ENCODE measurements around the gene FBXW11. TPM values are rescaled to one million over a fixed set of nuclear protein-coding genes. Genes with fewer than 3 reads are reported as not detected.

FBXW11 gene
- total and polyA plus RNA-seq, 2 of the 13 experiments (the other 11 are each of a cell fraction or from before 2014, with no cell fraction given) = 31.7 to 53.6 TPM

GRCh38 chr5:171938358-171938757 is 68.1 kb downstream of the FBXW11 start:
- FAIRE-seq (no peak), ATAC-seq (no peak), DNase-seq (ENCODE audit: low spot score) (no peak)
- Histone ChIP-seq H3K4me2 (ENCODE audit: low read depth, low read length) (no peak overlapping the region), H3K4me1 (ENCODE audit: insufficient read depth, low read length) (peaks cover 41% of the 10 kb centered on the region), H3K36me3 (replicated peaks in 1 of 2; ENCODE audit: control insufficient read depth in 1 of 2, insufficient read depth in 2 of 2, low read length in 2 of 2) (no peaks in the 10 kb centered on the region), H3K4me3 (replicated peaks in 1 of 3; ENCODE audit: insufficient read depth in 1 of 3, low read depth in 2 of 3, low read length in 3 of 3) (no peak overlapping the region), H4K20me1 (ENCODE audit: insufficient read depth, low read length) (0 out of 2 replicates have a peak, but pooled peaks cover 17% of the 10 kb centered on the region), H3K9me3 (ENCODE audit: low read length) (peaks cover 9% of the 10 kb centered on the region; the same call in 1 of the 2 replicates), H3K9ac (ENCODE audit: insufficient read depth, low read depth, low read length) (no peak overlapping the region), H3K27ac (ENCODE audit: extremely low read length, insufficient read depth, low read length) (no peak overlapping the region), H3K79me2 (ENCODE audit: insufficient read depth, low read length) (peaks cover 43% of the 10 kb centered on the region), H2AFZ (ENCODE audit: low read length) (no peak overlapping the region), H3K27me3 (ENCODE audit: control insufficient read depth in 1 of 2, insufficient read depth in 2 of 2, low read length in 2 of 2) (no peaks in the 10 kb centered on the region)
- BruUV-seq (replicated peaks) = no TSS peak
- no peak for TF ChIP-seq ZNF781 (CRISPR knock-in tag; IDR thresholded peaks at IDR 0.05; ENCODE audit: borderline replicate concordance, not compliant biosample characterization)
- no peak for TF ChIP-seq TFAP4 (IDR thresholded peaks at IDR 0.05; ENCODE audit: borderline replicate concordance, low read depth)
- TF ChIP-seq ZNF251 (CRISPR knock-in tag; IDR thresholded peaks at IDR 0.05) = no peak
- in situ Hi-C loops (cut with HindIII; ENCODE audit: extremely low pct_ligation_motif_present, low pct_unique_long_range_greater_than_20kb) (no loop called here), intact Hi-C loops (cut with micrococcal nuclease; ENCODE audit: unreplicated experiment) (no loop called here)
- ChIA-PET CTCF (ENCODE audit: low intra/inter-chr PET ratio, low total read pairs) (no interaction called here), POLR2A (interaction anchor here (1.0 kb wide), 1 partner anchor 68 kb away, joined by 3 read pairs; the partner anchor contains the start of gene FBXW11)

DNA sequence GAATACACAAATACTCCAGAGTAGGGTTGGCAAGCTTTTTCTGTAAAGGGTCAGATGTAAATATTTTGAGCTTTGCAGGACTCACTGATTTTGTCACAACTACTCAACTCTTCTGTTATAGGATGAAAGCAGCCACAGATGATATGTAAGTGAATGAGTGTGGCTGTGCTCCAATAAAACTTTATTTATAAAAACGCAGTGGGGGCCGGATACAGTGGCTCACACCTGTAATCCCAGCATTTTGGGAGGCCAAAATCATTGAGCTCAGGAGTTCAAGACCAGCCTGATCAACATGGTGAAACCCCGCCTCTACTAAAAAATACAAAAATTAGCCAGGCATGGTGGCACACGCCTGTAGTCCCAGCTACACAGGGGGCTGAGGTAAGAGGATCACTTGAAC is 69.1 kb downstream of the FBXW11 start:
- intact Hi-C loops (cut with micrococcal nuclease; ENCODE audit: unreplicated experiment) = no loop called here
- CTCF ChIA-PET (ENCODE audit: low intra/inter-chr PET ratio, low total read pairs) = no interaction called here
- in situ Hi-C loops (cut with HindIII; ENCODE audit: extremely low pct_ligation_motif_present, low pct_unique_long_range_greater_than_20kb) = no loop called here

More for the DNA sequence above, 69.1 kb downstream of the FBXW11 start:
- ATAC-seq (no peak), FAIRE-seq (no peak), DNase-seq (ENCODE audit: low spot score) (no peak)
- Histone ChIP-seq H3K9me3 (ENCODE audit: low read length) (peaks cover 9% of the 10 kb centered on the region; the same call in 1 of the 2 replicates), H3K4me2 (ENCODE audit: low read depth, low read length) (no peak overlapping the region), H3K79me2 (ENCODE audit: insufficient read depth, low read length) (peaks cover 47% of the 10 kb centered on the region), H3K27me3 (ENCODE audit: control insufficient read depth in 1 of 2, insufficient read depth in 2 of 2, low read length in 2 of 2) (no peaks in the 10 kb centered on the region), H3K4me3 (replicated peaks in 1 of 3; ENCODE audit: insufficient read depth in 1 of 3, low read depth in 2 of 3, low read length in 3 of 3) (no peak overlapping the region), H3K9ac (ENCODE audit: insufficient read depth, low read depth, low read length) (no peak overlapping the region), H3K36me3 (replicated peaks in 1 of 2; ENCODE audit: control insufficient read depth in 1 of 2, insufficient read depth in 2 of 2, low read length in 2 of 2) (no peaks in the 10 kb centered on the region), H3K27ac (ENCODE audit: extremely low read length, insufficient read depth, low read length) (no peak overlapping the region), H2AFZ (ENCODE audit: low read length) (no peak overlapping the region), H3K4me1 (ENCODE audit: insufficient read depth, low read length) (peaks cover 31% of the 10 kb centered on the region), H4K20me1 (ENCODE audit: insufficient read depth, low read length) (0 out of 2 replicates have a peak, but pooled peaks cover 14% of the 10 kb centered on the region)
- TF ChIP-seq E2F2 (CRISPR knock-in tag; IDR thresholded peaks at IDR 0.05; ENCODE audit: borderline replicate concordance) = no peak
- TF ChIP-seq, protein P1, sequence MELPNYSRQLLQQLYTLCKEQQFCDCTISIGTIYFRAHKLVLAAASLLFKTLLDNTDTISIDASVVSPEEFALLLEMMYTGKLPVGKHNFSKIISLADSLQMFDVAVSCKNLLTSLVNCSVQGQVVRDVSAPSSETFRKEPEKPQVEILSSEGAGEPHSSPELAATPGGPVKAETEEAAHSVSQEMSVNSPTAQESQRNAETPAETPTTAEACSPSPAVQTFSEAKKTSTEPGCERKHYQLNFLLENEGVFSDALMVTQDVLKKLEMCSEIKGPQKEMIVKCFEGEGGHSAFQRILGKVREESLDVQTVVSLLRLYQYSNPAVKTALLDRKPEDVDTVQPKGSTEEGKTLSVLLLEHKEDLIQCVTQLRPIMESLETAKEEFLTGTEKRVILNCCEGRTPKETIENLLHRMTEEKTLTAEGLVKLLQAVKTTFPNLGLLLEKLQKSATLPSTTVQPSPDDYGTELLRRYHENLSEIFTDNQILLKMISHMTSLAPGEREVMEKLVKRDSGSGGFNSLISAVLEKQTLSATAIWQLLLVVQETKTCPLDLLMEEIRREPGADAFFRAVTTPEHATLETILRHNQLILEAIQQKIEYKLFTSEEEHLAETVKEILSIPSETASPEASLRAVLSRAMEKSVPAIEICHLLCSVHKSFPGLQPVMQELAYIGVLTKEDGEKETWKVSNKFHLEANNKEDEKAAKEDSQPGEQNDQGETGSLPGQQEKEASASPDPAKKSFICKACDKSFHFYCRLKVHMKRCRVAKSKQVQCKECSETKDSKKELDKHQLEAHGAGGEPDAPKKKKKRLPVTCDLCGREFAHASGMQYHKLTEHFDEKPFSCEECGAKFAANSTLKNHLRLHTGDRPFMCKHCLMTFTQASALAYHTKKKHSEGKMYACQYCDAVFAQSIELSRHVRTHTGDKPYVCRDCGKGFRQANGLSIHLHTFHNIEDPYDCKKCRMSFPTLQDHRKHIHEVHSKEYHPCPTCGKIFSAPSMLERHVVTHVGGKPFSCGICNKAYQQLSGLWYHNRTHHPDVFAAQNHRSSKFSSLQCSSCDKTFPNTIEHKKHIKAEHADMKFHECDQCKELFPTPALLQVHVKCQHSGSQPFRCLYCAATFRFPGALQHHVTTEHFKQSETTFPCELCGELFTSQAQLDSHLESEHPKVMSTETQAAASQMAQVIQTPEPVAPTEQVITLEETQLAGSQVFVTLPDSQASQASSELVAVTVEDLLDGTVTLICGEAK (IDR thresholded peaks at IDR 0.05) = no peak
- TF ChIP-seq, protein P1 (CRISPR knock-in tag; IDR thresholded peaks at IDR 0.05) = peak; percentile 94
- no TSS peak for BruUV-seq (replicated peaks)
- WGBS (ENCODE audit: low lambda C conversion rate) = 96% methylated on average over 4 of the region's 4 CpGs
- POLR2A ChIA-PET = interaction anchor here (1.0 kb wide), 1 partner anchor 69 kb away, joined by 3 read pairs; the partner anchor contains the start of gene FBXW11

All from HepG2 (cell line).